ENCODE measurements around the gene NUP35.
A peak's percentile ranks its signal among the peaks of the same experiment; 100 is the strongest.
"Not testable (repeated sequence)": the region's sequence is repeated elsewhere in the genome, so short reads cannot be mapped to it uniquely, and the experiment has no call there.

NUP35 gene

DNA sequence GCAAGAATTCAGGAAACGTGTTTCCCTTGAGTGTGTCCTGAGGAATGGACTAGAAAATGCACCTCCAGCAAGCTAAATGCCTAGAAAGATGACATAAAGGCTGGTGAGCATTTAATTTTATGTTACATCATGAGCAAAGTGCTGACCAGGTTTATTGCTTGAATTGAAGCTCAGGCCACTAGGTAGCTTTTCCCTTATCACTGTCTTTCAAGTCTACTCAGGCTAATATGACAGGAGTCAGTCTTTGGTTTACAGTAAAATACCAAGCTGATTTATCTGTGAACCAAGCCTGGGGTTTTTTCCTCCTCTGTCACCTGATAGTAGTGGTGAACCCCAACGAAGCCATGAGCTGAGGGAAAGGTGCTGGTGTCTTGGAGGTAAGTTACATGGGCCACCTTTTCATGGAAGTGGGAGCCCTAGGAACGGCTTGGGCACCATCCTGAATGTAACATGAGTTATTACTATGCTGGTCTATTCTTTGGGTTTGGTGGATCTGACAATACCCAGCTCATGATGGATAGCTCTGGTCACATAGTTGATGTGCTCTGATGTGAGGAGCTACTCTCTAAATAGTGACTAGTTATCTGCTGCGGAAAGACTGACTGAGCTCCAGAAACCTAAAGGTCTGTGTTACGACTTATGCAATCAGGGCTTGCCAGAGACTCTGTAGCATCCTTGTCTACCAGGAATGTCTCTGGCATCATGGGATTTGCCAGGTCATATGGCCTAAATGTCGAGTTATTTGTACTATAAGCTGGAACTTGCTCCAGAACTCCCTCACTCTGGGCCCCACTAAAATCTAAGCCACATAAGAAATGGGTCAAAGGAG is 39.8 kb downstream of the NUP35 start:
- TF ChIP-seq, protein P1, sequence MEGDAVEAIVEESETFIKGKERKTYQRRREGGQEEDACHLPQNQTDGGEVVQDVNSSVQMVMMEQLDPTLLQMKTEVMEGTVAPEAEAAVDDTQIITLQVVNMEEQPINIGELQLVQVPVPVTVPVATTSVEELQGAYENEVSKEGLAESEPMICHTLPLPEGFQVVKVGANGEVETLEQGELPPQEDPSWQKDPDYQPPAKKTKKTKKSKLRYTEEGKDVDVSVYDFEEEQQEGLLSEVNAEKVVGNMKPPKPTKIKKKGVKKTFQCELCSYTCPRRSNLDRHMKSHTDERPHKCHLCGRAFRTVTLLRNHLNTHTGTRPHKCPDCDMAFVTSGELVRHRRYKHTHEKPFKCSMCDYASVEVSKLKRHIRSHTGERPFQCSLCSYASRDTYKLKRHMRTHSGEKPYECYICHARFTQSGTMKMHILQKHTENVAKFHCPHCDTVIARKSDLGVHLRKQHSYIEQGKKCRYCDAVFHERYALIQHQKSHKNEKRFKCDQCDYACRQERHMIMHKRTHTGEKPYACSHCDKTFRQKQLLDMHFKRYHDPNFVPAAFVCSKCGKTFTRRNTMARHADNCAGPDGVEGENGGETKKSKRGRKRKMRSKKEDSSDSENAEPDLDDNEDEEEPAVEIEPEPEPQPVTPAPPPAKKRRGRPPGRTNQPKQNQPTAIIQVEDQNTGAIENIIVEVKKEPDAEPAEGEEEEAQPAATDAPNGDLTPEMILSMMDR (IDR thresholded peaks at IDR 0.05; ENCODE audit: low read length, missing control alignments): no peak
- no peak for DNase-seq (ENCODE audit: low read depth)
- no peak overlapping the region for H3K4me3 ChIP-seq (replicated peaks; ENCODE audit: low read depth, low read length)

DNA sequence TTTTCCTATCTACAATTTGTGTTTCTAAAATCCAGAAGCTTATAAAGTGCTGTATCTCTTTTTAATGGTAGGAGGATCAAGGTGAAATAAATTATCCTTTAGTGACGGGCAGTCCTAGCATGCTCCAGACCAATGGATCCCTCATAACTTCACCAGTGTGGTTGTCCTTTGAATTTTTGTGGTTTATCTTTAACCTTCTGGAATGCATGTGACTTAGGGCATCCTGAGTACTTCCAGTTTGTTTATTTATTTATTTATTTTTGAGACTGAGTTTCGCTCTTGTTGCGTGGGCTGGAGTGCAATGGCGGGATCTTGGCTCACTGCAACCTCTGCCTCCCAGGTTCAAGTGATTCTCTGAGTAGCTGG is 40.4 kb downstream of the NUP35 start:
- TF ChIP-seq, protein P1 (IDR thresholded peaks at IDR 0.05; ENCODE audit: low read length, missing control alignments): no peak
- H3K4me3 ChIP-seq (replicated peaks; ENCODE audit: low read depth, low read length): no peak overlapping the region
- DNase-seq (ENCODE audit: low read depth): peak; percentile 4

DNA sequence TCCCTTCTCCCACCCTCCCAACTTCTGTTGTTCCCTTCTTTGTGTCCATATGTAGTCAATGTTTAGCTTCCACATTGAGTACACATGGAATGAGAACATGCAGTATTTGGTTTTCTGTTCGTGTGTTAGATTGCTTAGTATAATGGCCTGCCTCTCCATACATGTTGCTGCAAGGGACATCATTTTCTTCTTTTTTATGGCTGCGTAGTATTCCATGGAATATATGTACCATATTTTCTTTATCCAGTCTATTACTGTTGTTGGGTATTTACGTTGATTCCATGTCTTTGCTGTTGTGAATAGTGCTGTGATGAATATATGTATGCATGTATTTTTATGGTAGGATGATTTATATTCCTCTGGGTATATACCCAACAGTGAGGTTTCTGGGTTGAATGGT is 42.0 kb downstream of the NUP35 start:
- TF ChIP-seq, protein P1 (IDR thresholded peaks at IDR 0.05; ENCODE audit: low read length, missing control alignments): no peak
- no peak for DNase-seq (ENCODE audit: low read depth)
- H3K4me3 ChIP-seq (replicated peaks; ENCODE audit: low read depth, low read length): no peak overlapping the region

DNA sequence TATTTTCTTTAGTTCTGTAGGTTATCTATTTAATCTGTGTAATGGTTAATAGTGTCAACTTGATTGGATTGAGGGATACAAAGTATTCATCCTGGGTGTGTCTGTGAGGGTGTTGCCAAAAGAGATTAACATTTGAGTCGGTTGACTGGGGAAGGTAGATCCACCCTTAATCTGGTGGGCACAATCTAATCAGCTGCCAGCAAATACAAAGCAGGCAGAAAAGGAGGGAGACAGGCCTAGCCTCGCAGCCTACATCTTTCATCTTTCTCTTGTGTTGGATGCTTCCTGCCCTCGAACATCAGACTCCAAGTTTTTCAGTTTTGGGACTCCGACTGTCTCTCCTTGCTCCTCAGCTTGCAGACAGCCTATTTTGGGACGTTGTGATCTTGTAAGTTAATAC is 42.7 kb downstream of the NUP35 start:
- not testable (repeated sequence) for H3K4me3 ChIP-seq (replicated peaks; ENCODE audit: low read depth, low read length); DNase-seq (ENCODE audit: low read depth)

DNA sequence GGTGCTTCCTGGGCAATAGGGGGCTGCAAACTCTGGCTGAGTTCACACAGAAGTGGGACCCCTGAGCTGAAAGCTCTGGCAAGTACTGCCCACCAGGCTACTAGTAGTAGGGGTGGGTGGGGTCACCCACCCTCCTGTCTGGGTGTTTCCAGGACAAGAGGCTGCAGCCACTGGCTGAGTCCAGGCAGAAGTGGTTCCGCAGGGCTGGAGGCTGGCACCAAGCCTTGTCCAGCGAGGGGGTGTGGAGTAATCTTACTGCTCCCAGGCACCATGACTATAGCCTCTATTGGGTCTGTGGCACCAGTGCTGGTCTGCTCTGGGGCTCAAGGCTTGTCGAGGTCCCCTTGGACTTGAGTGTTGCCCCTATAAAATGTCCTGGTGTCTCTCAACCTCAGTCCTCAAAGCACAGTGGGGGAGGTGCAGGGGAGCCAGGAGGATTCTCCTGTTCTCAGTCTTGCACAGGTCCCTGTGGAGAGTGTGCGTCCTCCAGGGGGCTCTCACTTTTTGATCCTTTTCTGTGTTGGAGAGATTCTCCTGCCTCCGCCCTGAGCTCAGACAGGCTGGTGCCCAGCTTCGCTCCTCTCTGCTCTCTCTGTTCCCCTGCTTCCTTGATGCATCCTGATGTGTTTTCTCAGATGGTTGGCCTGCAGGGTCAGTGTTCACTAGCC is 48.1 kb downstream of the NUP35 start:
- TF ChIP-seq, protein P1 (IDR thresholded peaks at IDR 0.05; ENCODE audit: low read length, missing control alignments): no peak

DNA sequence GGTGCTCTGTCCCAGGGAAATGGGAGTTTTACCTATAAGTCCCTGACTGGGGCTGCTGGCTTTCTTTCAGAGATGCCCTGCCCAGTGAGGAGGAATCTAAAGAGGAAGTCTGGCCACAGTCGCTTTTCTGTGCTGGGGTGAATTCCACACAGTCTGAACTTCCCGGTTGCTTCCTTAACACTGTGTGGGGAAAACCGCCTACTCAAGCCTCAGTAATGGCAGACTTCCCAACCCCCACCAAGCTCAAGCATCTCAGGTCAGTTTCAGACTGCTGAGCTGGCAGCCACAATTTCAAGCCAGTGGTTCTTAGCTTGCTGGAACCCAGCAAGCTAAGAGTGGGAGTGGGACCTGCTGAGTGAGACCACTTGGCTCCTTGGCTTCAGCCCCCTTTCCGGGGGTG is 54.9 kb downstream of the NUP35 start:
- no peak for DNase-seq (ENCODE audit: low read depth)
- TF ChIP-seq, protein P1 (IDR thresholded peaks at IDR 0.05; ENCODE audit: low read length, missing control alignments): no peak

More for the DNA sequence above, 48.1 kb downstream of the NUP35 start:
- no peak overlapping the region for H3K4me3 ChIP-seq (replicated peaks; ENCODE audit: low read depth, low read length)
- DNase-seq (ENCODE audit: low read depth): no peak

DNA sequence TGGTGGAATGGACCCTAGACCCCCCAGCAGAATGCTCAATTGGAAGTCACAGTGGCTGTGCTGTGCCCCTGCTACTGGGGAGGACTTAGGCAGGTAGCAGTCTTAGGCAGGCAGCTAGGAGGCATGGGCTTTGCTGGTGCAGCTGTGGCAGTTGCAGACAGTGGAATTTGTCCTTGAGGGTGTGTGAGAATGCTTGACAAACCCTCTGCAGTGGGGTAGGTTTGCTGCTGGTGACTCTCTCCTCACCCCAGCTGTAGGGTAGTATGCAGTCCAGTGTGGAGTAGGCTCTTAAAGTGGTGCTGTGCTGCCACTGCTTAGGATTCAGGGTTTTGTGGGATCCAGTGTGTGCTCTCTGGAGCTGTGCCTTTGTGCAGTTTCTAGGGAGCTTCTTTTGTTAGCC is 61.3 kb downstream of the NUP35 start:
- TF ChIP-seq, protein P1 (IDR thresholded peaks at IDR 0.05; ENCODE audit: low read length, missing control alignments): no peak
- no peak for DNase-seq (ENCODE audit: low read depth)
- H3K4me3 ChIP-seq (replicated peaks; ENCODE audit: low read depth, low read length): no peak overlapping the region

More for the DNA sequence above, 54.9 kb downstream of the NUP35 start:
- no peak overlapping the region for H3K4me3 ChIP-seq (replicated peaks; ENCODE audit: low read depth, low read length)

Measured in fibroblast of pulmonary artery (primary cell).